RCC 7860 (cell line): ENCODE results near the gene DBNDD2.

ENCODE experiments used
- DNase-seq: peaks from one replicate; pipeline ENCODE4 v3.0.0-alpha.2; 2015; ENCODE audit warnings: low spot score
- FAIRE-seq: peaks from 2 replicates; lab custom pipeline; 2012; peaks lifted over from hg19 to GRCh38; lab: Jason Lieb, UNC

The DBNDD2 gene

GRCh38 chr20:45413479-45413878 is 5.4 kb downstream of the DBNDD2 start:
- DNase-seq, result no peak
- no peak for FAIRE-seq

GRCh38 chr20:45415822-45416637 is 7.9 kb downstream of the DBNDD2 start, which contains the start of gene PIGT:
PIGT (plus strand) TSS chr20:45416141; CDS start chr20:45416157, 16 bp downstream.
- peak; percentile 30 for FAIRE-seq
- peak; percentile 79 for DNase-seq

DNA sequence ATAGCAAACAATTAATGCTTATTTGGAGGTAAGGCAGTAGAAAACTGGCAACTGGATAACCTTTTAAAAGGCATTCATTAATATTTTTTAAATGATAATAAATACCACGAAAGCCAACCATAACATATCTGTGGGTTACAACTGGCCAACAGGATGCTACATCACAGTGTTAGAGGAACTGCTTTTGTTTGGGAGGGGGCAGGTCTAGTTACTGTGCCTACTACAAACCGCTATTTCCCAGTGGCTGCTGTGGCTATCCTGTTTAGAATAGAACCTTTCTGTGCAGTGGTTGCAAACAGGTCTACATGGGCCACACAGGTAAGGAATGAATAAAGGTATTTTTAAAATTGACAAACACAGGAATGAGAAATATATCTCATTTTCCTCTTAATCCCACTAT is 8.8 kb downstream of the DBNDD2 start:
- DNase-seq (no peak), FAIRE-seq (no peak)

DNA sequence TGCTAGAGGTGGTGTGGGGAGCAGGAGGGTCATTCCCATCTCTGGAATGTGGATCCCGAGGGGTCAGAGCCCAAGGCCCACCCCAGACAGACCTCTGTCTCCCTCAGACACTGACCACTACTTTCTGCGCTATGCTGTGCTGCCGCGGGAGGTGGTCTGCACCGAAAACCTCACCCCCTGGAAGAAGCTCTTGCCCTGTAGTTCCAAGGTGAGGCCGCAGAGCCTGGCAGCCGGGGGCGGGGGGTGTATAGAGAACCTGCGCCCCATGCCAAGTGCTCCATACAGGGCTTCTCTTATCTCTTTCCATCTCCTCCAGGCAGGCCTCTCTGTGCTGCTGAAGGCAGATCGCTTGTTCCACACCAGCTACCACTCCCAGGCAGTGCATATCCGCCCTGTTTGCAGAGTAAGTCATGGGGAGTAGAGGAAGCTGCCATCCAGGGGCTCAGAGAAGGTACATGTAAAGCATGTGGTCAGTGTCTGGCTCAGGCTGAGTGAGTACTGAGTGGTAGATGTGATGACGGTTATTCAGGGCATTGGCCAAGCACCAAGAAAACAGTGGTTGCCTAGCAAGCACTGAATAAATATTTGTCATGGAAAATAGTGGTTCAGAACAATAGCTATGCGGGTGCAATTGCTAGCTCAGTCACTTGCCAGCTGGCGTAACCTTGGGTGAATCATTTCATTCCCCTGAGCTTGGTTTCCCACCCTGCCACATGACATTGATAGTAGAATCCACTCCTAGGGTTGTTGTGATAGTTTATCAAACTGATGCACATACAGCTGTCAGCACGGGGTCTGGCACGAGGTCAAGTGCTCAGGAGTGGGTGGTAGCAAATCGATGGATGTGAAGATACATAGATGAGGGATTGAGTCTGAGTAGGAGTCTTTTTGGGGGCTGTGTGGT is 11.4 kb downstream of the DBNDD2 start:
- DNase-seq (peak; percentile 100), FAIRE-seq (peak; percentile 95)

GRCh38 chr20:45420125-45420524 is 12.0 kb downstream of the DBNDD2 start:
- FAIRE-seq, result no peak
- no peak for DNase-seq

GRCh38 chr20:45423700-45424099 is 15.6 kb downstream of the DBNDD2 start:
- no peak for FAIRE-seq

DNA sequence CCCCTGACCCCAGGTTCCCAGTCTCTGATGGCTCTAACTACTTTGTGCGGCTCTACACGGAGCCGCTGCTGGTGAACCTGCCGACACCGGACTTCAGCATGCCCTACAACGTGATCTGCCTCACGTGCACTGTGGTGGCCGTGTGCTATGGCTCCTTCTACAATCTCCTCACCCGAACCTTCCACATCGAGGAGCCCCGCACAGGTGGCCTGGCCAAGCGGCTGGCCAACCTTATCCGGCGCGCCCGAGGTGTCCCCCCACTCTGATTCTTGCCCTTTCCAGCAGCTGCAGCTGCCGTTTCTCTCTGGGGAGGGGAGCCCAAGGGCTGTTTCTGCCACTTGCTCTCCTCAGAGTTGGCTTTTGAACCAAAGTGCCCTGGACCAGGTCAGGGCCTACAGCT is 17.5 kb downstream of the DBNDD2 start:
- DNase-seq (no peak), FAIRE-seq (no peak)

More at GRCh38 chr20:45423700-45424099, 15.6 kb downstream of the DBNDD2 start:
- DNase-seq, result no peak

- DNase-seq (no peak), FAIRE-seq (no peak)
Observed at GRCh38 chr20:45426320-45427016, 18.4 kb downstream of the DBNDD2 start.

- no peak for FAIRE-seq
- DNase-seq, result no peak
Observed at GRCh38 chr20:45427236-45428149, 19.4 kb downstream of the DBNDD2 start.

GRCh38 chr20:45429618-45430017 is 21.5 kb downstream of the DBNDD2 start:
- no peak for FAIRE-seq
- DNase-seq, result no peak

- FAIRE-seq, result no peak
- no peak for DNase-seq
Observed at GRCh38 chr20:45432294-45432693, 24.2 kb downstream of the DBNDD2 start.

DNA sequence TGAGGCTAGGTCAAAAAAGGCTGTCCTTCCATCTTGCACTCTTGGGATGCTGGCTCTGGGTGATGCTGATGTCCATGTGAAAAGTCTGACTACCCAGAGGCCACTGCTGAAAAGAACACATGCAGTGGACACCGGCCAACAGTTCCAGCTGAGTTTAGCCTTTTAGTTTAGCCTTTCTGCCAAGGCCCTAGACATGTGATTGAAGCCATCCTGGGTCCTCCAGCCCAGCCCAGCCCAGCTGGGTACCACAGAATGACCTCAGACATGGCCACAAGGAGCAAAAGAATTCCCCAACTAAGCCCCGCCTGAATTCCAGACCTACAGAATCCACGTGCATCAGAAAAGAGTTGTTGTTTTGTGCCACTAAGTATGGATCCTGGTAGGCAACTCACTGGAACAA is 25.2 kb downstream of the DBNDD2 start:
- DNase-seq (peak; percentile 24), FAIRE-seq (no peak)

- FAIRE-seq (no peak), DNase-seq (no peak)
Observed at GRCh38 chr20:45433976-45434375, 25.9 kb downstream of the DBNDD2 start.

- FAIRE-seq, result no peak
Observed at GRCh38 chr20:45436732-45437485, 28.8 kb downstream of the DBNDD2 start.

DNA sequence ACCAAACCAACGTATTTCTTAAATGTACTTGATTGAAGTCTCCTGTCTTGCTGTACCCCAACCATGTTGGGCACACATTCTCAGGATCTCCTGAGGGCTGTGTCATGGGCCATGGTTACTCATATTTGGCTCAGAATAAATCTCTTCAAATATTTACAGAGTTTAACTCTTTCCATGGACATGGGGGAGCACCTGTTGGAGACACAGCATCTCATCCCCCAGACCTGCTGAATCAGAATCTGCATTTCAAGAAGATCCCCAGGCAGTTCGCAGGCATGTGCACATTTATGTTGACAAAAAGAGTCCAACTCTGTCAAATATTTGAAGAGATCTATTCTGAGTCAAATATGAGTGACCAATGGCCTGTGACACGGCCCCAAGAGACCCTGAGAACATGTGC is 32.3 kb downstream of the DBNDD2 start:
- no peak for FAIRE-seq

More at GRCh38 chr20:45436732-45437485, 28.8 kb downstream of the DBNDD2 start:
- peak; percentile 74 for DNase-seq

GRCh38 chr20:45440891-45441685 is 33.0 kb downstream of the DBNDD2 start:
- DNase-seq (no peak), FAIRE-seq (no peak)

More for the DNA sequence above, 32.3 kb downstream of the DBNDD2 start:
- no peak for DNase-seq

GRCh38 chr20:45441746-45442145 is 33.7 kb downstream of the DBNDD2 start:
- FAIRE-seq, result no peak

GRCh38 chr20:45444050-45444449 is 36.0 kb downstream of the DBNDD2 start:
- no peak for FAIRE-seq
- DNase-seq, result no peak

More at GRCh38 chr20:45441746-45442145, 33.7 kb downstream of the DBNDD2 start:
- no peak for DNase-seq
